Stomach (tissue), 9 donors: ENCODE measurements around the gene FCN3. TPM values are rescaled to one million over a fixed set of nuclear protein-coding genes. Genes with fewer than 3 reads are reported as not detected.

Source experiments
- DNase-seq, 2 donors: peaks; one replicate each; pipeline versions ENCODE4 v3.0.0 to v3.0.0-alpha.2; 2013 to 2019
- H3K27ac ChIP-seq, 5 donors: fragments of 200-600 bp in 4 of 5; sonication (generic) in 4 of 5; one replicate each; pipeline ENCODE4 v1.5.1; 2013 to 2019; ENCODE audit warnings: mild to moderate bottlenecking in 1 of 5, moderate library complexity in 1 of 5
- H3K27me3 ChIP-seq, 3 donors: fragments of 200-600 bp; sonication (generic); one replicate each; pipeline ENCODE4 v1.5.1; 2017 to 2019; ENCODE audit warnings: mixed run types in 1 of 3
- H3K36me3 ChIP-seq, 4 donors: fragments of 200-600 bp; sonication (generic); 1 replicate in 3 of 4; 2 replicates in 1 of 4; pipeline ENCODE4 v1.5.1; 2016 to 2019
- H3K4me1 ChIP-seq, 4 donors: fragments of 200-600 bp; sonication (generic); one replicate each; pipeline ENCODE4 v1.5.1; 2016 to 2019
- H3K4me3 ChIP-seq, 4 donors: fragments of 200-600 bp; sonication (generic) in 3 of 4; one replicate each; pipeline ENCODE4 v1.5.1; 2016 to 2019; ENCODE audit warnings: mild to moderate bottlenecking in 1 of 4
- H3K9me3 ChIP-seq, 4 donors: fragments of 200-600 bp; sonication (generic); one replicate each; pipeline ENCODE4 v1.5.1; 2016 to 2019
- EP300 ChIP-seq: sonication (generic); formaldehyde crosslinking; IDR thresholded peaks from one replicate; pipeline ENCODE4 v1.6.1; 2017; ENCODE audit warnings: antibody characterized with exemption
- POLR2A ChIP-seq, 4 donors: fragments of 450-650 bp; IDR thresholded peaks; one replicate each; pipeline ENCODE4 v1.6.1; 2016; ENCODE audit warnings: antibody characterized with exemption in 4 of 4, control low read depth in 2 of 4, mild to moderate bottlenecking in 1 of 4, moderate library complexity in 1 of 4
- POLR2AphosphoS5 ChIP-seq, 3 donors: sonication (generic); formaldehyde crosslinking; IDR thresholded peaks; one replicate each; pipeline ENCODE4 v1.6.1; 2016; ENCODE audit warnings: antibody characterized with exemption in 3 of 3
- WGBS, 5 donors: extraction: QIAGEN DNeasy Blood & Tissue Kit in 3 of 5; methylation state at CpG; one replicate each; pipeline versions ENCODE4 v1.1.5 to v1.1.7; 2013 to 2018; 5-methylcytosine and 5-hydroxymethylcytosine counted together
- intact Hi-C: fragments of 100-400 bp; cut with DNase I; formaldehyde crosslinking; loops from one replicate; pipeline ENCODE4 v1.15.1; 2023; ENCODE audit warnings: low total_unique reads
- polyA plus RNA-seq, 3 donors: library from polyadenylated mRNA; stranded (reverse); fragments of 200-250 nt; gene quantifications; one replicate each; pipeline ENCODE4 v1.2.3, GENCODE V29; 2013
- total RNA-seq, 5 donors: library from RNA; depleted of rRNA; stranded (reverse); fragments of >200 nt; gene quantifications; one replicate each; pipeline versions ENCODE4 v1.1.0 to v1.2.3, GENCODE V29; 2014 to 2016
- TF ChIP-seq, protein P1 (sequence below), 7 experiments: fragments of 450-650 bp in 4 of 7; fragments of 200-600 bp in 3 of 7; sonication (generic) in 3 of 7; IDR thresholded peaks; one replicate each; pipeline ENCODE4 v1.5.1; 2016 to 2019; ENCODE audit warnings: antibody characterized with exemption in 7 of 7, control low read depth in 2 of 7, mild to moderate bottlenecking in 1 of 7
- donor health status: healthy with polysubstance abuse.
- donor health status: Bipolar disorder and iron deficiency.
- donor health status: healthy.

Gene FCN3
- total and polyA plus RNA-seq, 8 donors: 0.55 to 15.2 (median 4.6) TPM; not detected in 2

DNA sequence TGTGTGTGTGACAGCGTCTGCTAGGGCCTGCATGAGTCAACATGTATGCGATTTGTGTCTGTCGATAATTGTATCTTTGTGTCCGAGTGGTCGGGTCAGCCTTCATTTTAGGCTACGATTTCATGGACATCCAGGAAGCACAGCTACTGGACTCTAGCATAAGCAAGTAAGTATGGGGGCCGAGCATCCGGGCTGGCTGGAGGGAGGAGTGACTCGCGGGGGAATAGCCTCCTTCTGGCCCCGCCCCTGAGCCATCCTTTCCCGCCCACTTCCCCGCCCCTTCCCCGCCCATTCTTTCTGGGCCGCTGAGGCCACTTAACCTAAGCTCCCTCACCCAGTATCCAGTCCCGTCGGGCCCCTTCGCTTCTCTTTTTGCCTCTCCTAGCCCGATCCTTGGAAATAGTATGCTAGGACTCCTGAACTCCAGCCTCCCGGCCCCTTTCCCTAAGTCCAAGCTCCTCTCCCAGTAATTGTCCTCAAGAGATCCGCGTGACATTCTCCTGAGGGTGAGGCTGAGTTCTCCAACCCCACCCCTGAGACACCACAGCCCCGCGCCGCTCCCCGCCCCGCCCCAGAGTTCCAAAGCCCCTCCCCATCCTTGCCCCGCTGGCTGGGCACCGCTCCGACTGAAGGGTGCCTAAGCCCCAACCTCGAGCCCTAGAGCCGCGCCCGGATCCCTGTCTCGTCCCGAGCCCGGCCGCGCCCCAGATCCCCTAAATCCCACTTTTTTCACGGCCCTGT is 9.1 kb downstream of the FCN3 start:
- Histone ChIP-seq H3K4me1 (peaks cover 31 to 60% (median 39%) of the 10 kb centered on the region in 4 donors), H3K4me3 (peak overlapping the region; percentile 56 to 81 (median 76)), H3K27me3 (no peaks in the 10 kb centered on the region), H3K27ac (peak overlapping the region; percentile 87 to 98 (median 96)), H3K36me3 (peaks cover 21 to 42% (median 38%) of the 10 kb centered on the region in 4 donors), H3K9me3 (no peaks in the 10 kb centered on the region)
- TF ChIP-seq, protein P1, sequence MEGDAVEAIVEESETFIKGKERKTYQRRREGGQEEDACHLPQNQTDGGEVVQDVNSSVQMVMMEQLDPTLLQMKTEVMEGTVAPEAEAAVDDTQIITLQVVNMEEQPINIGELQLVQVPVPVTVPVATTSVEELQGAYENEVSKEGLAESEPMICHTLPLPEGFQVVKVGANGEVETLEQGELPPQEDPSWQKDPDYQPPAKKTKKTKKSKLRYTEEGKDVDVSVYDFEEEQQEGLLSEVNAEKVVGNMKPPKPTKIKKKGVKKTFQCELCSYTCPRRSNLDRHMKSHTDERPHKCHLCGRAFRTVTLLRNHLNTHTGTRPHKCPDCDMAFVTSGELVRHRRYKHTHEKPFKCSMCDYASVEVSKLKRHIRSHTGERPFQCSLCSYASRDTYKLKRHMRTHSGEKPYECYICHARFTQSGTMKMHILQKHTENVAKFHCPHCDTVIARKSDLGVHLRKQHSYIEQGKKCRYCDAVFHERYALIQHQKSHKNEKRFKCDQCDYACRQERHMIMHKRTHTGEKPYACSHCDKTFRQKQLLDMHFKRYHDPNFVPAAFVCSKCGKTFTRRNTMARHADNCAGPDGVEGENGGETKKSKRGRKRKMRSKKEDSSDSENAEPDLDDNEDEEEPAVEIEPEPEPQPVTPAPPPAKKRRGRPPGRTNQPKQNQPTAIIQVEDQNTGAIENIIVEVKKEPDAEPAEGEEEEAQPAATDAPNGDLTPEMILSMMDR (IDR thresholded peaks at IDR 0.05): no peak
- TF ChIP-seq EP300 (no peak), POLR2AphosphoS5 (IDR thresholded peaks at IDR 0.05) (peak in 2 of 3 donors; percentile 5 to 67), POLR2A (IDR thresholded peaks at IDR 0.05) (no peak)
- 2 to 5% (median 3%) methylated on average over 38 to 40 of the region's 40 CpGs for WGBS, 5 donors
- intact Hi-C loops: no loop called here
- DNase-seq: peak; percentile 89 to 94

DNA sequence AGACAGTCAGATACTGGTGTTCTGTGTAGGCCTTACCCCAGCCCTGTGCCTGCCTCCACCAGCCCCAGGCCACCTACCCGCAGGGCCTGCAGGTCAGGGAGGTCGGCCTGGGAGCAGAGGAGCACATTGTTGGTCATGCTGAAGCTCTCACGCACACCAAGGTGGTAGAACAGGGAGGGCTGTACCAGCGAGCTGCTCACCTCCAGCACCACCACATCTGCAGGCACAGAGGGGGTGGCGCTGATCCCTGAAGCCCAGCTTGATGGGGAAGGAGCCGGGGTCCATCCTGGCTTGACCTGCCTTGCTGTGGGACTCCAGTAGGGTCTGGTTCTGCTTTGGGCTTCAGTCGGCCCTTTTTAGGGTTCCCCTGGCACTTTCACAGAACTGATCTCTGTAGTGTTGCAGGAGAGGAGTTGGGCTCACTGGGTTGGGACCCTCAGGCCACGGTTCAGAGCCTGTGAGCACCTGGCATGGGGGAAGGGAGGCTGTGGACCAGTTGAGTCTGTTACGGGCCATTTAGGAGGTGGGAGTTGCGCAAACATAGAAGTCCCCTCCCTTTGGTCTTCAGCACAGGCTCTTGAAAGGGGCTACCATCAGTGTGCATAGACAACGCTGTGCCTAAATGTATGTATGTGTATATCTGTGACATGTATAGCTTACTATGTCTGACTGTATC is 9.8 kb downstream of the FCN3 start:
- intact Hi-C loops: no loop called here
- TF ChIP-seq, protein P1 (IDR thresholded peaks at IDR 0.05): no peak
- TF ChIP-seq EP300 (no peak), POLR2AphosphoS5 (IDR thresholded peaks at IDR 0.05) (no peak)
- DNase-seq: peak in 1 of 2 donors; percentile 12

DNA sequence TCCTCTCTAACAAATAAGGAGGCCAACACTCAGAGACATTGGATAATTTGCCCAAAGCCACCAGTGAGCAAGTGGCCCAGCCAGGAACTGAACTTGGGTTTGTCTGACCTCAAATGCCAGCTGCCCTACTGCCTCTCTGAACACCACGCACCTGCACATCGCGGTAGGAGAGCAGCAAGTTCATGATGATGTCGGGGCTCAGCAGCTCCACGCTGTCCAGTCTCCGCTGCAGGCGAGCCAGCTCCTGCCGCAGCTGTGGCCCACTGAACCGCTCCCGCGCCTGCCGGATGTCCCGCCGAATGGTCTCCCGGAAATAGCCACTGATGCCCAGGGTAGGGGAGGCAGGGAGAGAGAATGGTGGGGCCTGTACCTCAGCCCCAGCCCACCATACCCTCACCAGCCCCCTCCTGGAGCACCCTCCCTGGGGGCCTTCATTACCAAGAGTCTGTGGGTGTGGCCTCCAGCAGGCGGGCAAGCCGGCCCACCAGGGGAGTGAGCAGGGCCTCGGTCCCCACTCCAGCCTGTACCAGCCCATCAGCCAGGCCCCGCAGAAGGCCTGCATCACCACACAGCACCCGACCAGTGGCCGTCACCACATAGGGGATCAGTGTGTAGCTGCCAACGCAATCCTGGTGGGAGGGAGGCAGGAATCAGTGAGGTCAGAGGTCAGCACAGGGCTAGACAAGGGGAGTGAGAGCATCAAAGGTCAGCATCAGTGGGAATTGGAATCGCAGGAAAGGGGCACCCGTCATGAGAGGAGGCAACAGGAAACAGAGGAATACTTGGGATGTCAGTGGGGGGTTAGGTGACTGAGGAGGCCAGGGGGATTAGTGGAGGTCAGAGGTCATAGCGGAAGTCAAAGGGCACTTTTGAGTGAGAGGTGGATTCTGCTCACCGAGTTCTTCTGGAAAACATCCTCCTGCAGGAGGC is 10.6 kb downstream of the FCN3 start:
- TF ChIP-seq POLR2A (IDR thresholded peaks at IDR 0.05) (no peak), EP300 (no peak), POLR2AphosphoS5 (IDR thresholded peaks at IDR 0.05) (no peak)
- TF ChIP-seq, protein P1 (IDR thresholded peaks at IDR 0.05): no peak
- Histone ChIP-seq H3K9me3 (no peaks in the 10 kb centered on the region), H3K36me3 (peaks cover 30 to 54% (median 51%) of the 10 kb centered on the region in 4 donors), H3K4me3 (peak overlapping the region in 1 of 4 donors; percentile 56), H3K4me1 (peaks cover 35 to 60% (median 42%) of the 10 kb centered on the region in 4 donors), H3K27ac (peak overlapping the region in 3 of 5 donors; percentile 94 to 98 (median 96)), H3K27me3 (no peaks in the 10 kb centered on the region)
- peak in 1 of 2 donors; percentile 12 for DNase-seq
- WGBS, 5 donors: 89 to 95% (median 93%) methylated on average over 17 to 26 of the region's 26 CpGs
- intact Hi-C loops: no loop called here

More for the DNA sequence above, 9.8 kb downstream of the FCN3 start:
- H3K9me3 ChIP-seq: no peaks in the 10 kb centered on the region
- H3K4me1 ChIP-seq: peaks cover 35 to 66% (median 43%) of the 10 kb centered on the region in 4 donors
- H3K27ac ChIP-seq: peak overlapping the region; percentile 87 to 98 (median 96)
- H3K4me3 ChIP-seq: peak overlapping the region; percentile 56 to 81 (median 76)
- peaks cover 25 to 46% (median 43%) of the 10 kb centered on the region in 4 donors for H3K36me3 ChIP-seq
- WGBS, 5 donors: 64 to 82% (median 79%) methylated on average over 7 to 11 of the region's 11 CpGs
- no peaks in the 10 kb centered on the region for H3K27me3 ChIP-seq

DNA sequence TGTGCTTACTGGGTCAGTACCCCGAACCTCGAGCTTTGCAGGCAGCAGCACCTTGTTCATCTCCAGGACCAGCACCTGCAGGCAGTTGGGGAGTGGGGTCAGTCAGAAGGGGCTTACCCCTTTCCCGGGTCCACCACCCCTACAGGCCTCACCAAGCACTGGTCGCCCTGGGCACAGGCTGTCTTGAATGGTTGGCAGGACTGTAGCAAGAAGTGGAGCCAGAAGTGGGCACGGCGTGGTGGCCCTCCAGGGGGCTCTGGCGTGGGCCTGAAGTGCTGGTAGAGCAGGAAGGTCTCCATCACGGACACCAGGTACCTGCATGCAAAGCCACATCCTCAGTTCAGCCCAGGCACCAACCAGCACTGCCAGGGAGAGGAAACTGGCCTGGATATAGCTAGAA is 13.1 kb downstream of the FCN3 start:
- no peaks in the 10 kb centered on the region for H3K9me3 ChIP-seq
- no peak overlapping the region for H3K27ac ChIP-seq
- DNase-seq: no peak
- no peaks in the 10 kb centered on the region for H3K27me3 ChIP-seq
- 85 to 95% (median 91%) methylated on average over 7 to 8 of the region's 8 CpGs for WGBS, 5 donors
- peaks cover 33 to 57% (median 38%) of the 10 kb centered on the region in 4 donors for H3K4me1 ChIP-seq
- peaks cover 46 to 77% (median 70%) of the 10 kb centered on the region in 4 donors for H3K36me3 ChIP-seq
- no peak overlapping the region for H3K4me3 ChIP-seq
- no peak for TF ChIP-seq EP300
- no peak for TF ChIP-seq POLR2A (IDR thresholded peaks at IDR 0.05)
- no peak for TF ChIP-seq POLR2AphosphoS5 (IDR thresholded peaks at IDR 0.05)
- TF ChIP-seq, protein P1 (IDR thresholded peaks at IDR 0.05): no peak
- intact Hi-C loops: no loop called here
